Measurements from ENCODE around the gene MRTFB. TPM values are rescaled to one million over a fixed set of nuclear protein-coding genes. Genes with fewer than 3 reads are reported as not detected.

Gene MRTFB
- total RNA-seq, 4 donors from 2014 or later: 37.8 to 82.7 (median 47.9) TPM

- in situ Hi-C loops (cut with MboI; ENCODE audit: low pct_ligation_motif_present in 1 of 4, low pct_unique_long_range_greater_than_20kb in 1 of 4, low sequenced_read_pairs in 3 of 4) (no loop called here), intact Hi-C loops (cut with DNase I; ENCODE audit: low total_unique reads) (no loop called here)
- 90 to 99% methylated on average over 2 to 5 of the region's 5 CpGs for WGBS, 2 donors (ENCODE audit: low coverage in 1 of 2)
- H3K27ac ChIP-seq: no peak overlapping the region
- H3K4me3 ChIP-seq: no peak overlapping the region
- H3K9me3 ChIP-seq: peaks cover 0 to 6% of the 10 kb centered on the region in 2 donors
- H3K36me3 ChIP-seq: no peaks in the 10 kb centered on the region
- no peak for DNase-seq
- H3K27me3 ChIP-seq: no peaks in the 10 kb centered on the region
- H3K4me1 ChIP-seq: peaks cover 0 to 24% (median 5%) of the 10 kb centered on the region in 4 donors
- no peak for TF ChIP-seq POLR2AphosphoS5 (IDR thresholded peaks at IDR 0.05)
- no peak for TF ChIP-seq POLR2A (IDR thresholded peaks at IDR 0.05)
- TF ChIP-seq CTCF (IDR thresholded peaks at IDR 0.05): no peak
- TF ChIP-seq EP300 (IDR thresholded peaks at IDR 0.05; ENCODE audit: low read depth): no peak
Observed at GRCh38 chr16:14135704-14136103, 64.6 kb downstream of the MRTFB start.

GRCh38 chr16:14139872-14140271 lies 68.8 kb downstream of the MRTFB start:
- H3K4me3 ChIP-seq: no peak overlapping the region
- H3K27me3 ChIP-seq: no peaks in the 10 kb centered on the region
- H3K4me1 ChIP-seq: no peaks in the 10 kb centered on the region
- 100% methylated on average over 1 of the region's 1 CpG; no CpG with 5 or more reads in 1 of the 2 donors for WGBS, 2 donors (ENCODE audit: low coverage in 1 of 2)
- in situ Hi-C loops (cut with MboI; ENCODE audit: low pct_ligation_motif_present in 1 of 4, low pct_unique_long_range_greater_than_20kb in 1 of 4, low sequenced_read_pairs in 3 of 4): no loop called here
- intact Hi-C loops (cut with DNase I; ENCODE audit: low total_unique reads): no loop called here
- no peak overlapping the region for H3K27ac ChIP-seq
- peaks cover 0 to 6% of the 10 kb centered on the region in 2 donors for H3K9me3 ChIP-seq
- no peak for TF ChIP-seq POLR2AphosphoS5 (IDR thresholded peaks at IDR 0.05)
- no peak for DNase-seq
- peaks cover 0 to 4% (median 0%) of the 10 kb centered on the region in 4 donors for H3K36me3 ChIP-seq

GRCh38 chr16:14140923-14141322 lies 69.8 kb downstream of the MRTFB start:
- Histone ChIP-seq H3K9me3 (peaks cover 0 to 6% of the 10 kb centered on the region in 2 donors), H3K27me3 (no peaks in the 10 kb centered on the region), H3K36me3 (peaks cover 0 to 4% (median 0%) of the 10 kb centered on the region in 4 donors), H3K4me3 (no peak overlapping the region), H3K4me1 (no peaks in the 10 kb centered on the region), H3K27ac (no peak overlapping the region)
- in situ Hi-C loops (cut with MboI; ENCODE audit: low pct_ligation_motif_present in 1 of 4, low pct_unique_long_range_greater_than_20kb in 1 of 4, low sequenced_read_pairs in 3 of 4) (no loop called here), intact Hi-C loops (cut with DNase I; ENCODE audit: low total_unique reads) (no loop called here)
- no peak for DNase-seq
- no peak for TF ChIP-seq EP300 (IDR thresholded peaks at IDR 0.05; ENCODE audit: low read depth)
- TF ChIP-seq POLR2AphosphoS5 (IDR thresholded peaks at IDR 0.05): no peak
- no peak for TF ChIP-seq POLR2A (IDR thresholded peaks at IDR 0.05)
- no peak for TF ChIP-seq CTCF (IDR thresholded peaks at IDR 0.05)
- WGBS, 2 donors (ENCODE audit: low coverage in 1 of 2): 82 to 91% methylated on average over 3 to 5 of the region's 5 CpGs

GRCh38 chr16:14146445-14146844 lies 75.3 kb downstream of the MRTFB start:
- no peaks in the 10 kb centered on the region for H3K9me3 ChIP-seq
- DNase-seq: no peak
- H3K4me3 ChIP-seq: no peak overlapping the region
- no peak for TF ChIP-seq POLR2A (IDR thresholded peaks at IDR 0.05)
- TF ChIP-seq POLR2AphosphoS5 (IDR thresholded peaks at IDR 0.05): no peak
- TF ChIP-seq EP300 (IDR thresholded peaks at IDR 0.05; ENCODE audit: low read depth): no peak
- no peak for TF ChIP-seq CTCF (IDR thresholded peaks at IDR 0.05)
- in situ Hi-C loops (cut with MboI; ENCODE audit: low pct_ligation_motif_present in 1 of 4, low pct_unique_long_range_greater_than_20kb in 1 of 4, low sequenced_read_pairs in 3 of 4) (no loop called here), intact Hi-C loops (cut with DNase I; ENCODE audit: low total_unique reads) (no loop called here)
- peaks cover 0 to under 1% (median 0%) of the 10 kb centered on the region in 4 donors for H3K36me3 ChIP-seq
- no peaks in the 10 kb centered on the region for H3K27me3 ChIP-seq
- H3K4me1 ChIP-seq: peaks cover 0 to 3% (median 0%) of the 10 kb centered on the region in 4 donors
- H3K27ac ChIP-seq: no peak overlapping the region

GRCh38 chr16:14148016-14148415 lies 76.9 kb downstream of the MRTFB start:
- no peak for DNase-seq
- TF ChIP-seq POLR2A (IDR thresholded peaks at IDR 0.05): no peak
- TF ChIP-seq POLR2AphosphoS5 (IDR thresholded peaks at IDR 0.05): no peak
- no peak for TF ChIP-seq EP300 (IDR thresholded peaks at IDR 0.05; ENCODE audit: low read depth)
- no peak for TF ChIP-seq CTCF (IDR thresholded peaks at IDR 0.05)
- peaks cover 0 to 3% (median 0%) of the 10 kb centered on the region in 4 donors for H3K4me1 ChIP-seq
- intact Hi-C loops (cut with DNase I; ENCODE audit: low total_unique reads) (no loop called here), in situ Hi-C loops (cut with MboI; ENCODE audit: low pct_ligation_motif_present in 1 of 4, low pct_unique_long_range_greater_than_20kb in 1 of 4, low sequenced_read_pairs in 3 of 4) (no loop called here)
- H3K9me3 ChIP-seq: no peaks in the 10 kb centered on the region
- no peaks in the 10 kb centered on the region for H3K27me3 ChIP-seq
- 85 to 98% methylated on average over 2 of the region's 2 CpGs for WGBS, 2 donors (ENCODE audit: low coverage in 1 of 2)
- H3K27ac ChIP-seq: no peak overlapping the region
- H3K4me3 ChIP-seq: no peak overlapping the region
- H3K36me3 ChIP-seq: no peaks in the 10 kb centered on the region
